ENCODE data around the gene DYNLRB1.

GRCh38 chr20:34560614-34561013, 44.4 kb downstream of the DYNLRB1 start:
- TF ChIP-seq CTCF (IDR thresholded peaks at IDR 0.05), result no peak
- TF ChIP-seq EP300 (IDR thresholded peaks at IDR 0.05), result no peak

All from ovary (tissue), 3 donors.